ENCODE data around the gene APC. TPM values are rescaled to one million over a fixed set of nuclear protein-coding genes. Genes with fewer than 3 reads are reported as not detected.
A peak's percentile ranks its signal among the peaks of the same experiment; 100 is the strongest.

Gene APC
- total RNA-seq, 1 experiment from 2014 or later: 40.0 TPM

DNA sequence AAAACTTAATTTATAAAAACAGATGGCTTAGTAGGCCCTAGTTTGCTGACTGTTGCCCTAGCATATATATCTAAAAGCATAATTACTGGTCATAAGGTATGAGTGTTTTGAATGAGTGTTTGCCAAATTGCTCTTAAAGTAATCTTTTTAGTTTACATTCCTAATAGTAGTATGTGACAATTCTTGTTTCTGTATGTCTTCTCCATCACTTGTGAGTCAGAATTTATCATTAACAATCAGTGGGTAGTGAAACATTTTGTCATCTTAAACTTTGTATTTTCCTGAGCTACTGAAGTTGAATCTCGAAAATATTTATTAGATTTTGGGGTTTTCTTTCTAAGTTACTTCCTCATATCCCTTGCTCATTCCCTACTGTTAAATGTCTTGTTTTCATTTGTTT lies 49.6 kb downstream of the APC start:
- ChIA-PET CTCF (no interaction called here), POLR2A (interaction anchor here (0.7 kb wide), 1 partner anchor 133 kb away, joined by 4 read pairs; no protein-coding TSS in a partner anchor)
- peaks cover under 1% of the 10 kb centered on the region; the same call in 1 of the 2 replicates for H3K36me3 Mint-ChIP-seq
- DNase-seq (ENCODE audit: low spot score) (no peak), ATAC-seq (no peak)
- no peaks in the 10 kb centered on the region for H3K27me3 Mint-ChIP-seq (ENCODE audit: low read depth)
- H3K4me3 Mint-ChIP-seq: no peak overlapping the region
- H3K27ac Mint-ChIP-seq: peak overlapping the region; percentile 63; the same call in 1 of the 2 replicates
- no peaks in the 10 kb centered on the region for H3K9me3 Mint-ChIP-seq
- H3K4me1 Mint-ChIP-seq: peaks cover 10% of the 10 kb centered on the region
- TF ChIP-seq HMGA2 (CRISPR knock-in tag; IDR thresholded peaks at IDR 0.05): no peak
- TF ChIP-seq, protein P1, sequence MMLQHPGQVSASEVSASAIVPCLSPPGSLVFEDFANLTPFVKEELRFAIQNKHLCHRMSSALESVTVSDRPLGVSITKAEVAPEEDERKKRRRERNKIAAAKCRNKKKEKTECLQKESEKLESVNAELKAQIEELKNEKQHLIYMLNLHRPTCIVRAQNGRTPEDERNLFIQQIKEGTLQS (CRISPR knock-in tag; conservative IDR thresholded peaks at IDR 0.05): no peak
- TF ChIP-seq RELA (CRISPR knock-in tag; IDR thresholded peaks at IDR 0.05; ENCODE audit: borderline replicate concordance): no peak

DNA sequence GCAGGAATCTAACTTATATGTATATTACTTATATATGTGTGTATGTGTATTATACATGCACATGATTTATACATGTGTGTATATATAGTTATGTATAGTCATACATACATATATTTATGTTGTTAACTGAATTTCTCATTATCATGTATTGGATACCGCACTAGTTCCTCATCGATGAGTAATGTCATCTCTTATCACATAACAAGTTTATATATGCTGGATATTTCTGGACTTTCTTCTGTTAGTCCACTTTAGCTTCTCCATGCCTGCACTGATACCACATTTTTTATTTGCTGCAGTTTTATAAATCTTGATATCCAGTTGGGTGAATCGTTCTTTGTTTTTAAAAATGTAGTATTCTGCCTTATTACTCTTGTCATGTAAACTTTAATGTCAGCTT lies 50.2 kb downstream of the APC start:
- TF ChIP-seq IRF2 (CRISPR knock-in tag; IDR thresholded peaks at IDR 0.05; ENCODE audit: borderline replicate concordance, low read depth): no peak
- no peak for TF ChIP-seq GRHL2 (CRISPR knock-in tag; IDR thresholded peaks at IDR 0.05; ENCODE audit: insufficient replicate concordance, severe bottlenecking)
- TF ChIP-seq, protein P2, sequence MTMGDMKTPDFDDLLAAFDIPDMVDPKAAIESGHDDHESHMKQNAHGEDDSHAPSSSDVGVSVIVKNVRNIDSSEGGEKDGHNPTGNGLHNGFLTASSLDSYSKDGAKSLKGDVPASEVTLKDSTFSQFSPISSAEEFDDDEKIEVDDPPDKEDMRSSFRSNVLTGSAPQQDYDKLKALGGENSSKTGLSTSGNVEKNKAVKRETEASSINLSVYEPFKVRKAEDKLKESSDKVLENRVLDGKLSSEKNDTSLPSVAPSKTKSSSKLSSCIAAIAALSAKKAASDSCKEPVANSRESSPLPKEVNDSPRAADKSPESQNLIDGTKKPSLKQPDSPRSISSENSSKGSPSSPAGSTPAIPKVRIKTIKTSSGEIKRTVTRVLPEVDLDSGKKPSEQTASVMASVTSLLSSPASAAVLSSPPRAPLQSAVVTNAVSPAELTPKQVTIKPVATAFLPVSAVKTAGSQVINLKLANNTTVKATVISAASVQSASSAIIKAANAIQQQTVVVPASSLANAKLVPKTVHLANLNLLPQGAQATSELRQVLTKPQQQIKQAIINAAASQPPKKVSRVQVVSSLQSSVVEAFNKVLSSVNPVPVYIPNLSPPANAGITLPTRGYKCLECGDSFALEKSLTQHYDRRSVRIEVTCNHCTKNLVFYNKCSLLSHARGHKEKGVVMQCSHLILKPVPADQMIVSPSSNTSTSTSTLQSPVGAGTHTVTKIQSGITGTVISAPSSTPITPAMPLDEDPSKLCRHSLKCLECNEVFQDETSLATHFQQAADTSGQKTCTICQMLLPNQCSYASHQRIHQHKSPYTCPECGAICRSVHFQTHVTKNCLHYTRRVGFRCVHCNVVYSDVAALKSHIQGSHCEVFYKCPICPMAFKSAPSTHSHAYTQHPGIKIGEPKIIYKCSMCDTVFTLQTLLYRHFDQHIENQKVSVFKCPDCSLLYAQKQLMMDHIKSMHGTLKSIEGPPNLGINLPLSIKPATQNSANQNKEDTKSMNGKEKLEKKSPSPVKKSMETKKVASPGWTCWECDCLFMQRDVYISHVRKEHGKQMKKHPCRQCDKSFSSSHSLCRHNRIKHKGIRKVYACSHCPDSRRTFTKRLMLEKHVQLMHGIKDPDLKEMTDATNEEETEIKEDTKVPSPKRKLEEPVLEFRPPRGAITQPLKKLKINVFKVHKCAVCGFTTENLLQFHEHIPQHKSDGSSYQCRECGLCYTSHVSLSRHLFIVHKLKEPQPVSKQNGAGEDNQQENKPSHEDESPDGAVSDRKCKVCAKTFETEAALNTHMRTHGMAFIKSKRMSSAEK (CRISPR knock-in tag; IDR thresholded peaks at IDR 0.05; ENCODE audit: borderline replicate concordance): no peak
- no peak for TF ChIP-seq NFE2L1 (CRISPR knock-in tag; IDR thresholded peaks at IDR 0.05)
- TF ChIP-seq, protein P3, sequence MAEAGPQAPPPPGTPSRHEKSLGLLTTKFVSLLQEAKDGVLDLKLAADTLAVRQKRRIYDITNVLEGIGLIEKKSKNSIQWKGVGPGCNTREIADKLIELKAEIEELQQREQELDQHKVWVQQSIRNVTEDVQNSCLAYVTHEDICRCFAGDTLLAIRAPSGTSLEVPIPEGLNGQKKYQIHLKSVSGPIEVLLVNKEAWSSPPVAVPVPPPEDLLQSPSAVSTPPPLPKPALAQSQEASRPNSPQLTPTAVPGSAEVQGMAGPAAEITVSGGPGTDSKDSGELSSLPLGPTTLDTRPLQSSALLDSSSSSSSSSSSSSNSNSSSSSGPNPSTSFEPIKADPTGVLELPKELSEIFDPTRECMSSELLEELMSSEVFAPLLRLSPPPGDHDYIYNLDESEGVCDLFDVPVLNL (CRISPR knock-in tag; IDR thresholded peaks at IDR 0.05; ENCODE audit: borderline replicate concordance, low read depth): no peak
- no peak for TF ChIP-seq NR1H2 (CRISPR knock-in tag; IDR thresholded peaks at IDR 0.05)
- TF ChIP-seq, protein P4, sequence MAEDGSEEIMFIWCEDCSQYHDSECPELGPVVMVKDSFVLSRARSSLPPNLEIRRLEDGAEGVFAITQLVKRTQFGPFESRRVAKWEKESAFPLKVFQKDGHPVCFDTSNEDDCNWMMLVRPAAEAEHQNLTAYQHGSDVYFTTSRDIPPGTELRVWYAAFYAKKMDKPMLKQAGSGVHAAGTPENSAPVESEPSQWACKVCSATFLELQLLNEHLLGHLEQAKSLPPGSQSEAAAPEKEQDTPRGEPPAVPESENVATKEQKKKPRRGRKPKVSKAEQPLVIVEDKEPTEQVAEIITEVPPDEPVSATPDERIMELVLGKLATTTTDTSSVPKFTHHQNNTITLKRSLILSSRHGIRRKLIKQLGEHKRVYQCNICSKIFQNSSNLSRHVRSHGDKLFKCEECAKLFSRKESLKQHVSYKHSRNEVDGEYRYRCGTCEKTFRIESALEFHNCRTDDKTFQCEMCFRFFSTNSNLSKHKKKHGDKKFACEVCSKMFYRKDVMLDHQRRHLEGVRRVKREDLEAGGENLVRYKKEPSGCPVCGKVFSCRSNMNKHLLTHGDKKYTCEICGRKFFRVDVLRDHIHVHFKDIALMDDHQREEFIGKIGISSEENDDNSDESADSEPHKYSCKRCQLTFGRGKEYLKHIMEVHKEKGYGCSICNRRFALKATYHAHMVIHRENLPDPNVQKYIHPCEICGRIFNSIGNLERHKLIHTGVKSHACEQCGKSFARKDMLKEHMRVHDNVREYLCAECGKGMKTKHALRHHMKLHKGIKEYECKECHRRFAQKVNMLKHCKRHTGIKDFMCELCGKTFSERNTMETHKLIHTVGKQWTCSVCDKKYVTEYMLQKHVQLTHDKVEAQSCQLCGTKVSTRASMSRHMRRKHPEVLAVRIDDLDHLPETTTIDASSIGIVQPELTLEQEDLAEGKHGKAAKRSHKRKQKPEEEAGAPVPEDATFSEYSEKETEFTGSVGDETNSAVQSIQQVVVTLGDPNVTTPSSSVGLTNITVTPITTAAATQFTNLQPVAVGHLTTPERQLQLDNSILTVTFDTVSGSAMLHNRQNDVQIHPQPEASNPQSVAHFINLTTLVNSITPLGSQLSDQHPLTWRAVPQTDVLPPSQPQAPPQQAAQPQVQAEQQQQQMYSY (CRISPR knock-in tag; IDR thresholded peaks at IDR 0.05): no peak
- TF ChIP-seq, protein P5, sequence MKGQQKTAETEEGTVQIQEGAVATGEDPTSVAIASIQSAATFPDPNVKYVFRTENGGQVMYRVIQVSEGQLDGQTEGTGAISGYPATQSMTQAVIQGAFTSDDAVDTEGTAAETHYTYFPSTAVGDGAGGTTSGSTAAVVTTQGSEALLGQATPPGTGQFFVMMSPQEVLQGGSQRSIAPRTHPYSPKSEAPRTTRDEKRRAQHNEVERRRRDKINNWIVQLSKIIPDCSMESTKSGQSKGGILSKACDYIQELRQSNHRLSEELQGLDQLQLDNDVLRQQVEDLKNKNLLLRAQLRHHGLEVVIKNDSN (CRISPR knock-in tag; IDR thresholded peaks at IDR 0.05): no peak
- no peak for TF ChIP-seq JUN (CRISPR knock-in tag; IDR thresholded peaks at IDR 0.05)
- TF ChIP-seq, protein P6, sequence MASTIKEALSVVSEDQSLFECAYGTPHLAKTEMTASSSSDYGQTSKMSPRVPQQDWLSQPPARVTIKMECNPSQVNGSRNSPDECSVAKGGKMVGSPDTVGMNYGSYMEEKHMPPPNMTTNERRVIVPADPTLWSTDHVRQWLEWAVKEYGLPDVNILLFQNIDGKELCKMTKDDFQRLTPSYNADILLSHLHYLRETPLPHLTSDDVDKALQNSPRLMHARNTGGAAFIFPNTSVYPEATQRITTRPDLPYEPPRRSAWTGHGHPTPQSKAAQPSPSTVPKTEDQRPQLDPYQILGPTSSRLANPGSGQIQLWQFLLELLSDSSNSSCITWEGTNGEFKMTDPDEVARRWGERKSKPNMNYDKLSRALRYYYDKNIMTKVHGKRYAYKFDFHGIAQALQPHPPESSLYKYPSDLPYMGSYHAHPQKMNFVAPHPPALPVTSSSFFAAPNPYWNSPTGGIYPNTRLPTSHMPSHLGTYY (CRISPR knock-in tag; IDR thresholded peaks at IDR 0.05): no peak
- no peak for TF ChIP-seq RELA (CRISPR knock-in tag; IDR thresholded peaks at IDR 0.05; ENCODE audit: borderline replicate concordance)
- TF ChIP-seq, protein P7, sequence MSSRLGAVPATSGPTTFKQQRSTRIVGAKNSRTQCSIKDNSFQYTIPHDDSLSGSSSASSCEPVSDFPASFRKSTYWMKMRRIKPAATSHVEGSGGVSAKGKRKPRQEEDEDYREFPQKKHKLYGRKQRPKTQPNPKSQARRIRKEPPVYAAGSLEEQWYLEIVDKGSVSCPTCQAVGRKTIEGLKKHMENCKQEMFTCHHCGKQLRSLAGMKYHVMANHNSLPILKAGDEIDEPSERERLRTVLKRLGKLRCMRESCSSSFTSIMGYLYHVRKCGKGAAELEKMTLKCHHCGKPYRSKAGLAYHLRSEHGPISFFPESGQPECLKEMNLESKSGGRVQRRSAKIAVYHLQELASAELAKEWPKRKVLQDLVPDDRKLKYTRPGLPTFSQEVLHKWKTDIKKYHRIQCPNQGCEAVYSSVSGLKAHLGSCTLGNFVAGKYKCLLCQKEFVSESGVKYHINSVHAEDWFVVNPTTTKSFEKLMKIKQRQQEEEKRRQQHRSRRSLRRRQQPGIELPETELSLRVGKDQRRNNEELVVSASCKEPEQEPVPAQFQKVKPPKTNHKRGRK (CRISPR knock-in tag; IDR thresholded peaks at IDR 0.05; ENCODE audit: borderline replicate concordance): no peak
- TF ChIP-seq MXD4 (CRISPR knock-in tag; IDR thresholded peaks at IDR 0.05; ENCODE audit: borderline replicate concordance): no peak
- no peak for TF ChIP-seq ZNF416 (CRISPR knock-in tag; IDR thresholded peaks at IDR 0.05)
- no peak for TF ChIP-seq OVOL2 (CRISPR knock-in tag; IDR thresholded peaks at IDR 0.05; ENCODE audit: borderline replicate concordance)
- no peak for TF ChIP-seq ZNF219 (CRISPR knock-in tag; IDR thresholded peaks at IDR 0.05; ENCODE audit: borderline replicate concordance)
- TF ChIP-seq RORB (CRISPR knock-in tag; IDR thresholded peaks at IDR 0.05): no peak
- TF ChIP-seq ZNF671 (CRISPR knock-in tag; IDR thresholded peaks at IDR 0.05): no peak
- no peak for TF ChIP-seq ZNF232 (CRISPR knock-in tag; IDR thresholded peaks at IDR 0.05)
- TF ChIP-seq CREM (CRISPR knock-in tag; IDR thresholded peaks at IDR 0.05): no peak
- peaks cover 13% of the 10 kb centered on the region for H3K4me1 Mint-ChIP-seq
- no peaks in the 10 kb centered on the region for H3K9me3 Mint-ChIP-seq
- DNase-seq (ENCODE audit: low spot score) (no peak), ATAC-seq (no peak)
- ChIA-PET POLR2A (no interaction called here), CTCF (no interaction called here)
- H3K27me3 Mint-ChIP-seq (ENCODE audit: low read depth): no peaks in the 10 kb centered on the region
- H3K27ac Mint-ChIP-seq: no peak overlapping the region
- H3K36me3 Mint-ChIP-seq: no peaks in the 10 kb centered on the region
- H3K4me3 Mint-ChIP-seq: no peak overlapping the region

Measured in WTC11 (cell line).